HG03442 (cell line): ENCODE data around the gene BPIFB2.
"Not testable (repeated sequence)": the region's sequence is repeated elsewhere in the genome, so short reads cannot be mapped to it uniquely, and the experiment has no call there.

Source experiments
- ATAC-seq: cut with Tn5 transposase; IDR thresholded peaks from one replicate; pipeline ENCODE4 v1.9.1; 2021; ENCODE audit warnings: mild to moderate bottlenecking, moderate library complexity; ENCODE audit not compliant: unreplicated experiment

BPIFB2 gene

DNA sequence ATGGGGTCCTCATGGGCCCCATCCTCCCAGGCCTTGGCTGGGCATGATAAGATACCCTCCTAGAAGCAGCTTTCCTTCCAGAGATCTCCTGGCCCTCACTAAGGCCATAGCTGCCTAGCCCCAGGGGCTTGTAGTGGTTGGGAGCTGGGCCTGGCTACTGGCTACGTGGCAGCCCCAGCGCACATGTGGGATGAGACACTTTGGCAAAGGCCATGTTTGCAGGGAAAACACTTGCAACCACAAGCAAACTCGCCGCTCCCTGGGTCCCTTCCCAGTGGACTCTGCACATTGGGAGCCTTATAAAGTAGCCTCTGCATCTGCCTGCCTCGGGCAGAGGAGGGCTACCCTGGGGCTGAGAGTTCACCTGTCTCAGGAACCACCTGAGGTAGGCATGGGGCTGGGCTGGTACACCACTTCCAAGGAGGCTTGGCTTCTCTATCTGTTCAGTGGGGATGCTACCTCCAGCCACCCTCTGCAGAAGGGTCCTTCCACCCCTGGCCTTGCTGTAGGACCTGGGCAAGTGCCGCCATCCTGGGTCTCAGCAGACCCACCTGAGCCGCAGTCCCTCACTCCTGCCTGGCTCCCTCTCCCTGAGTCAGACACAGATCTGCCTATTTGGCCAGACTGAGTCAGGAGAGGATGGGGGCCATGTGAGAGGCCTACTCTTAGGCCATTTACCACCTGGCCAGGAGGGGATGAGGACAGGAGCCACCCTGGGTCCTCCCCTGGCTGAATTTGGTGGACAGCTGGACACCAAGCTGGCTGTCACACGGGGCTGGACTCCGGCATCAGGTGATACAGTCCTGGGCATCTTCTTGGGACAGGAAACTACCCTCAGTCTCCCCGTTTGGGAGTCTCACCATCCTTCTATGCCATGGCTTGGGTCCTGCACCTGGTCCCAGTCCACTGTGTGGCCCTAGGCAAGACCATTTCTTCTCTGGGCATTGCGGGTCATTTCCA lies at the start of gene BPIFB2:
BPIFB2 (plus strand) TSS at position 329 of the 960 bp plus-strand sequence. CDS start 871 bp downstream, outside the sequence.
- no peak for ATAC-seq

GRCh38 chr20:32958574-32958973 lies 48.9 kb upstream of the BPIFB2 start:
- no peak for ATAC-seq

DNA sequence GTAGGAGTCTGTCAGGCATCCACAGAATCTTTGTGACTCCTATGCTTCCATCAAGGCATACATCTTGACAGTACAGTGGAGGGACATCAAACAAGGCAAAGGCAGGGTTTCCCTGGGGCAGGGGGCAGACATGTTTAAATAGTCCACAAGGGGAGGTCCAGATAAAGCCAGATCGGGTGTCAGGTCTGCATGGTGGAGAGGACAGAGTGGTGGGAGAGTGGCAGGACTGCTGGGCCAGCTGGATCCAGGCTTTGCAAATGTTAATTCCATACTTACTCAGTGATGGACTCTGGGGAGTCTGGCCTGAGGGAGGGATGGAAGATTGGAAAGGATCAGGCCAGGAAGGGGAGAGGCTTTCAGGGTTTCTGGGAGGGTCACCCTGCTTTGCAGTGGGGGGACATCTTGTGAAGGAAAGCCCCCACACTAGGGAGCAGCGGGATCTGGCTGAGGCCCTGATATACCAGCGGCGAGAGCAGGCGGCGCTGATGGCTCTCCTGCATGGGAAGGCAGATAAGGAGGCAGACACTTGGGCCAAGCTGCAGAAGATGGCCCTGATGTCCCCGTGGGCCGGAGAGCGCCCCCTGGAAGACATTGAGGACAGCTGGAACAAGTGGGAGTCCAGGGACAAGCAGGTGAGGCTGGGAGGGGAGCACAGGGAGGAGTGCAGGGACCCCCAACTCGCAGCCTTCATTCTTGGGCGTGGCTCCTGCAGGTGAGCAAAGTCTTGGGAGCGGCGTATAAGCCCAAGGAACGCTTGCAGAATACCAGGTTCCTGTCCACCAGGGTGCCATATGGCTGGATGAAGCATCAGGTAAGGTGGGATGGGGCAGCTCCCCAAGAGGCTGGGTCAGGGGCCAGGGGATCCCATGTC lies 47.9 kb upstream of the BPIFB2 start:
- ATAC-seq = no peak

- ATAC-seq = no peak
These were observed 47.3 kb upstream of the BPIFB2 start for GRCh38 chr20:32960222-32960518.

DNA sequence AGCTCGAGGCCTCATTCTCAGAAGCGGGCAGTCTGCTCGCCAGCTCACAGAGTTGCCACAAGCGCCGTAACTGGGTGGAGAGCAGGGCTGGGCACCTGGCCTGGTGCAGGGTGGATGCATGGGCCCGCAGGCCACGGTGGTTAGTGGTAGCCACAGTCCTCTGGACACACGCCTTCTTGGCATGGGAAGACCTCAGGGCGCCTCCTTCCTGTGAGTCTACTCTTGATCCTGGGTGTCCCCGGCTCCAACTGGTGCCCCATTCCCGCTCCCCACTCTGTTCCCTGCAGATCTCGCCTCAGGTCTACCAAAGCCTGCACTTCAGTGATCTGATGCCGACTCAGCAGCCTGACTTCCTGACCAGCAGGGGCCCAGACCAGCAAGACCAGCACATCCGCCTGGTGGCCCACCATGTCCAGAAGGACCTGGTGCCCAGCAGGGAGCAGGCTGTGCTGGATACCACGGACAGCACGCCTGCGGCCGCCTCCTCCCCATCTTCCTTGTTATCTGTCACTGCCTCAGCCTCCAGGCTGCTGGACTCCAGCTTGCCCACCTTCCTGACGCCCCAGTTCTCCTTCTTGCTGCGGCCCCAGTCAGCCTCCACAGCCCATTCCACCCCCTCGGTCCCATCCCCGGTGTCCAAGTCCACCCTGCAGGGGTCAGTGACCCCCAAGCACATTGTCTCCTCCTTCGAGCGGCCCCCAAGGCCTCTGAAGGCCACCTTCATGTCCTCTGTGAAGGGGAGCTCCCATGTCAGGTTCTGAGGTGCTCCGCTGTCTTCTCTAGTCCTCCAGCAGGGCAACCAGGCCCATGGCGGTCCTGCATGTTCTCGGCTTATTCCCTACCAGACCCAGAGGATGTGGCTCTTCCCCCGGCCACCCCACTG lies 46.4 kb upstream of the BPIFB2 start:
- no peak for ATAC-seq

DNA sequence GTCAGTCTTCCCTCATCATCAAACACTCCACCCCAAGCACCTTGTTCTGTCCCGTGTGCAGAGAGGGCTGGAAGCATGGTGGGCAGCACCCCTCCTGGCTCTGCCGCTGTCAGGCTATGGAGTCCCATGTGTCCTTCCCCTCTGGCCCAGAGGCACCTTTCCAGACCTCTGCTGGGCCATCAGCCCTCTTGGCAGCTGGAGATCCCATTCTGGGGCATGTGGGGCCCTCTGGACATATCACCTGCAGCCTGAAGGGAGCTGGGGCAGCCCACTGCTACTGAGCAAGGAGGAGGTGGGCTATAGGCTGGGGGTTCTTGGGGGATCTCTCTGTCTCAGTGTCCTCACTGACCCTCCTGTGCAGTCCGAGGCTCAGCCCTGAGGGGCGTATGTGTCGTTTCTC lies 45.5 kb upstream of the BPIFB2 start:
- no peak for ATAC-seq

GRCh38 chr20:32962646-32963045 lies 44.9 kb upstream of the BPIFB2 start:
- not testable (repeated sequence) for ATAC-seq

DNA sequence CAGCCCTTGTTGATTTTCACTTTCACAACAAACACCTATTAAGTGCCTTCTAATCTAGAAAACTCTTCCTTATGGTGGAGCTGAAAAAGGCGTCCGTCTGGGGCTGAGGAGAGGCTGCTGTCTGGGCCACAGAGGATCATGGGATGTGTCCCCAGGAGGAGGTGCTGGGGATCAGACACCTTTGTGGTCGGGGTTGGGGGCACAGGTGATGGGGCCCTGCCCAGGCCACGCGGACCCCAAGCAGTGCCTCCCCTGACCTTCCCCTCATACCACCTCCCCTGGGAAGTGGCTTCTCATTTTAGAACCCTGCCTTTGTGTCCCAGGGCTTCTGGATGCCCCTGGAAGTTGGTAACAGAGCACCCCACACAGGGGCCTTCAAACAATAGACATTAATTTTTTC lies 44.3 kb upstream of the BPIFB2 start:
- ATAC-seq = no peak

GRCh38 chr20:32964575-32964974 lies 42.9 kb upstream of the BPIFB2 start:
- ATAC-seq = no peak

- no peak for ATAC-seq
These were observed 42.4 kb upstream of the BPIFB2 start for GRCh38 chr20:32965115-32965514.

DNA sequence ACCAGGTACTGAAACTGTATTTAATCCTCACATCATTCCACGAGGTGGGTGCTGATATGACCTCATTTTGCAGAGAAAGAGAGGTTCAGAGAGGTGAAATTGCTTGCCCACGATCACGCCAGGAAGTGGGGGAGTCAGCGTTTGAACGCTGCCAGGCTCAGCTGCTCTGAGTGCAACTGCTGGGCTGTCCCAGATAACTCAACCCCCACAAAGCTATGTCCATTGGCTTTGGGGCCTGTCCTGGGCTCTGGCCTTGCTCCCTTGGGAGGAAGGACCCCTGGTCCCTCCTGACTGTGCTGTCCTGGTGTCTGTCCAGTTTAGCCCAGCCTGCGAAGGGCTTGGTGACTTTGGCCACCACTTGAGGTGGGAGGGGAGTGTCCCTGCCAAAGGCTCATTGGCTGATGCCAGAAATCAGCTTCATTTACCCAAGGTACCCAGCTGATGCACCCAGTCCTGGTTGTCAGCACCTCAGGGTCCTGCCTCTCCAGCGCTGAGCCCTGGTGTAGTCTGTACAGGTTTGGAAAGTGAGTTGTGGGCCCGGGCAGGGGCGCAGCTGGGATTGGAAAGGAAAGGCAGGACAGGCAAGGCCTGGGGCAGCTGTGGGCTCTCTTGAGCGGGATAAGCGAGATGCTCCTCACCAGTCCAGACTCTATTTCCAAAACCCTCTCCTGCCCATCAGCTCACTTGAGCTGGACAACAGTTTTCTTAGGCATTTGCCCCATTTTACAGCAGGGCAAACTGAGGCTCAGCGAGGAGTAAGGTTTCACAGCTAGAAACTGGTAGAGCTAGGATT lies 41.7 kb upstream of the BPIFB2 start:
- no peak for ATAC-seq

DNA sequence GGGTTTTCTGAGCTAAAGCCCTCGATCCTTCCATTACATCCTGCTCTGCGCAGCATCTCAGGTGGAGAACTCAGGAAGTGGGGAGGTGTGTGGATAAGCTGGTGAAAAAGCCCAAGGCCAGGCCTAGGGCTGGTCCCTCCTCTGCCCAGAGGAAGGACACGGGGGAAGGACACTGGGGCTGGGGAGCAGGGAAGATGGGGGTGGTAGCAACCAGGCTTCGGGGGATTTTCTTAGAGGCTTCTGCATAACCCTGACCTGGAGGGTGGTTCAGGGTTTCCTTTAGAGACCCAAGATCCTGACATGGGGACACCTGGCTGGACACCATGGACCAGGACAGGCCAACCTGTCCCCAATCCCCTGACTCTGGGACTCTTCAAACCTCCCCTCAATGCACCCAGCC lies 41.1 kb upstream of the BPIFB2 start:
- no peak for ATAC-seq

DNA sequence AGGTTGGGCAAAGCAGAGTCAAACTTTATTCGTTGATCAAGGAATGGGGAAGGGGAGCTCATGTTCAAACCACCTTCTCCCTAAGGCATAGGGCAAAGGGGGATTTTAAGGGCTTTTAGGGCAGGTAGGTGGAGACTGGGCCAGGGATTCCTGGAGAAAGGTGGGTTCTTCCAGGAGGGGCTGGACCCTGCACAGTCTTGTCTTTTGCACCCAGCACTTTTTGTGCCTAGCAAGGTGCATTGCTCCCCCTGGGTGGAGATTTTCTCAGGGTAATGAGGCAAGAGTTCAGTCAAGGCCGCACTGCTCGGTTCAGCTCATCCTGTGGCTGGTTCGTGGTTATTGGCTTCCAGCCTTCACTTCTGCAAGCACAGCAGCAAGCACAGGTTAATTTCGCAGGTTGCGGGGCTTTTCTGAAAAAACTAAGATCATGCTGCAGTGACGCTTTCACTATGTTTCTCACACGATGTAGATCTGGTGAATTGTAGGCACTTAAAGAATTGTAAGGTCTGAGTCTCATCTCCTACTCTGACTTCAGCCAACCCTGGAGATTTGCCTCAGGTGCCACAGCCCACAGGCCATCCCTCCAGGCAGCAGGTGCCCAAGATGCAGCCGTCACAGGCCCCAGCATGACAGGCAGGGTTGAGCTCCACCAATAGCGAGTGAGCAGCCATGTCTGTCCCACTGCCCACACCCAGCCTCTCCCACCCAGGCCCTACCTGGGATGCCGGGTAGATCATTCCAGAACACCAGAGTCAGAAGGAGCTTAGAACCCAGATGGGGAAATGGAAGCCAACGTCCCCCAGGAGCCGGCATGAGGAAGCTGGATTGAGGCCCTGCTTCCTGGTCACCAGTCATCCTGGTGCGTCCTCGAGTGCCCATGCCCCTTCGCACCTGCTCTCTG lies 40.4 kb upstream of the BPIFB2 start:
- no peak for ATAC-seq

DNA sequence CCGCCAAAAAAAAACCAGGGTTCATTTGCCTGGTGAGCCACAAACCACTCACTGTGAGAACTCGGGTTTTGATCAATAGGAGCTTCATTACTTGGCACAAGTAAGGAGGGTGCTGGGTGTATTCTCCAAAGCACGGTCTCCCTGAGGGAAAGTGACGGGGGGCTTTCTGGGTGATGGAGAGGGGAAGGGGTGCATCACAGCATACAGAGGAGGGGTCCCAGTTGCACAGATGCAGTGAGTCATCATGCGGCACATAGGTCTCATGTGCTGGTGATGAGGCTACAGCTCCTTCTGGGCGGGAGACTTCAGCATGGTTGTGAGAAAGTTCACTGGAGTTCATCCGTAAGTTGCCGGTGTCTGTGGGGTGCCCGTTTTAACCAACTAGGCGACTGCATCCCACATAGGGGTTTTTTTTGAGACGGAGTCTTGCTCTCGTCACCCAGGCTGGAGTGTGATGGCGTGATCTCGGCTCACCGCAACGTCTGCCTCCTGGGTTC lies 39.5 kb upstream of the BPIFB2 start:
- no peak for ATAC-seq

DNA sequence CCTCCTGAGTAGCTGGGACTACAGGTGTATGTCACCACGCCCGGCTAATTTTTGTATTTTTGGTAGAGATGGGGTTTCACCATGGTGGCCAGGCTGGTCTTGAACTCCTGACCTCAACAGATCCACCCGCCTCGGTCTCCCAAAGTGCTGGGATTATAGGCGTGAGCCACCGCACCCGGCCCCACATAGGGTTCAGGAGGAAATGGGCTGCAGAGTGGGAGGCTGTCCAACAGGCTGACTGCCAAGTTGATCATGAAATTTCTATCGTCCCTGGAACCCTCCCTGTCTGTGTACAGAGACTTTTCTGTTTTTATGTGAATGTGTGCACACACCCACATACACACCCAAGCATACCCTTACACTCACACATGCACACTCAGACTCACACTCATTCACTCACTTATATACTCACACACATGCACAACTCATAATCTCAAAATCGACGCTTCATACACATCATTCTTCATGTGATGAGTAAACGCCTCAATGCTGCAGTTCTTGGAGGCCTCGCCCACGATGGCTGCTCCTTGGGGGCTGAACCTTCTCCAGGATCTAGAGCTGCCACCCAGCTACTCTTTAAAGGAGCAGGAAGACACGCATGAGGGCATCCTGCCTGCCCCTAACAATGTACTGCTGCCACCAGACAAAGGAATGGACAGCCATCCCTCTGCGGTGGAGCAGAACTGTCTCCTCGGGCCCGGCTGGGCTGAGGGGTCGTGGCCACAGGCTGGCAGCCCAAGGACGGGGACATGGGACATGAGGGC lies 38.8 kb upstream of the BPIFB2 start:
- no peak for ATAC-seq

- ATAC-seq = no peak
These were observed 38.0 kb upstream of the BPIFB2 start for GRCh38 chr20:32969356-32970114.
